HTERT RPE-1 (cell line): ENCODE data around the gene SIAH2.
"Not testable (repeated sequence)": the region's sequence is repeated elsewhere in the genome, so short reads cannot be mapped to it uniquely, and the experiment has no call there.

Source experiments
- in situ Hi-C: fragments of 300-500 bp; cut with MboI; formaldehyde crosslinking; loops from 4 replicates; pipeline ENCODE4 v1.14.3; 2020; ENCODE audit warnings: low sequenced_read_pairs

The SIAH2 gene

GRCh38 chr3:150763122-150763840, at the start of gene SIAH2:
TSS of gene SIAH2 (minus strand) at chr3:150763169. CDS start at chr3:150762849, 320 bp downstream.
- in situ Hi-C loops, result no loop called here

- in situ Hi-C loops, result no loop called here
These were observed 49.0 kb upstream of the SIAH2 start for GRCh38 chr3:150811984-150812383.

GRCh38 chr3:150810641-150811040, 47.7 kb upstream of the SIAH2 start:
- in situ Hi-C loops, result no loop called here

GRCh38 chr3:150806185-150806835, 43.3 kb upstream of the SIAH2 start:
- in situ Hi-C loops, result no loop called here

GRCh38 chr3:150805354-150805753, 42.4 kb upstream of the SIAH2 start:
- in situ Hi-C loops, result no loop called here

GRCh38 chr3:150803440-150803985, 40.5 kb upstream of the SIAH2 start:
- in situ Hi-C loops, result no loop called here

- in situ Hi-C loops, result no loop called here
These were observed 37.8 kb upstream of the SIAH2 start for GRCh38 chr3:150800722-150801121.

- in situ Hi-C loops, result no loop called here
These were observed 35.2 kb upstream of the SIAH2 start for GRCh38 chr3:150798122-150798618.

GRCh38 chr3:150797155-150797554, 34.2 kb upstream of the SIAH2 start:
- in situ Hi-C loops, result no loop called here

- in situ Hi-C loops, result not testable (repeated sequence)
These were observed 33.6 kb upstream of the SIAH2 start for GRCh38 chr3:150796527-150796926.

GRCh38 chr3:150793641-150794040, 30.7 kb upstream of the SIAH2 start:
- in situ Hi-C loops, result no loop called here

- in situ Hi-C loops, result no loop called here
These were observed 27.7 kb upstream of the SIAH2 start for GRCh38 chr3:150790629-150791028.

GRCh38 chr3:150789451-150789850, 26.5 kb upstream of the SIAH2 start:
- in situ Hi-C loops, result no loop called here

- in situ Hi-C loops, result no loop called here
These were observed 24.9 kb upstream of the SIAH2 start for GRCh38 chr3:150787741-150788370.

GRCh38 chr3:150786791-150787190, 23.8 kb upstream of the SIAH2 start:
- in situ Hi-C loops, result no loop called here

GRCh38 chr3:150784747-150785125, 21.8 kb upstream of the SIAH2 start:
- in situ Hi-C loops, result no loop called here

- in situ Hi-C loops, result no loop called here
These were observed 21.2 kb upstream of the SIAH2 start for GRCh38 chr3:150783920-150784746.

GRCh38 chr3:150783316-150783715, 20.3 kb upstream of the SIAH2 start:
- in situ Hi-C loops, result no loop called here

GRCh38 chr3:150779402-150779858, 16.5 kb upstream of the SIAH2 start:
- in situ Hi-C loops, result no loop called here

- in situ Hi-C loops, result no loop called here
These were observed 15.9 kb upstream of the SIAH2 start for GRCh38 chr3:150778793-150779401.
